ENCODE results near the gene HPN.
"Not testable (repeated sequence)": the region's sequence is repeated elsewhere in the genome, so short reads cannot be mapped to it uniquely, and the experiment has no call there.

HPN gene

DNA sequence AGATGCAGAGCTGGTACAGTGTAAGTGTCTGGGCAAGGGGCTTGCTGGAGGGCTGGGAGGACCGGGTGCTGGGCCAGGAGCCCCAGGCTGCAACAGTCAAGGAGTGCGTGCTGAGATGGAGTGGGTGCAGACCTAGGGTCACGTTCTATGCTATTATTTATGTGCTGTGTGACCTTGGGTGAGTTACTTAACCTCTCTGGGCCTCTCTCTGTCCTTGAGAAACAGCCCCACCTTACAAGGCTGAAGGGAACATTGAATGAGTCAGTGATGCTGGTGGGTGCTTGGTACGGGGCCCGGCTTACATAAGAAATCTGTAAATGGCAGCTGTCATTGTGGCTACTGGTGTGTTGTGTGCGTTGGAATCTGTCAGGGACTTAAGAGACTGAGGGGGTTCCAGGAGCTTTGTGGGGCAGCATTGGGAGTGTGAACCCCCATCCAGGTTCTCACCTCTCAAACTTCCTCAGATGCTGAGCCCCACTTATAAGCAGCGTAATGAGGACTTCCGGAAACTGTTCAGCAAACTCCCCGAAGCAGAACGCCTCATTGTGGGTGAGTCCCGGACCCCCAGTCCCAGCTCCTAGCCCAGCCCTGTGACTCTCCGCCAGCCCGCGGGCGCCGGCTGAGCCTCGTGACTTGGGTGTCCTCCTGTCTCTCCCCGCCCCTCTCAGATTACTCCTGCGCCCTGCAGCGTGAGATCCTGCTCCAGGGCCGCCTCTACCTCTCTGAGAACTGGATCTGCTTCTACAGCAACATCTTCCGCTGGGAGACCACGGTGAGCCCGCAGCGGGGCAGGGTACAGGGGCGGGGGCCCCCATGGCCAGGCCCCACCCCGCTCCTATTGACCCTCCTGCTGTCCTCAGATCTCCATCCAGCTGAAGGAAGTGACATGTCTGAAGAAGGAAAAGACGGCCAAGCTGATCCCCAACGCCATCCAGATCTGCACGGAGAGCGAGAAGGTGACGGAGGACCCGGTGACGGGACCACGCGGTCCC is 31.8 kb upstream of the HPN start:
- DNase-seq: no peak

DNA sequence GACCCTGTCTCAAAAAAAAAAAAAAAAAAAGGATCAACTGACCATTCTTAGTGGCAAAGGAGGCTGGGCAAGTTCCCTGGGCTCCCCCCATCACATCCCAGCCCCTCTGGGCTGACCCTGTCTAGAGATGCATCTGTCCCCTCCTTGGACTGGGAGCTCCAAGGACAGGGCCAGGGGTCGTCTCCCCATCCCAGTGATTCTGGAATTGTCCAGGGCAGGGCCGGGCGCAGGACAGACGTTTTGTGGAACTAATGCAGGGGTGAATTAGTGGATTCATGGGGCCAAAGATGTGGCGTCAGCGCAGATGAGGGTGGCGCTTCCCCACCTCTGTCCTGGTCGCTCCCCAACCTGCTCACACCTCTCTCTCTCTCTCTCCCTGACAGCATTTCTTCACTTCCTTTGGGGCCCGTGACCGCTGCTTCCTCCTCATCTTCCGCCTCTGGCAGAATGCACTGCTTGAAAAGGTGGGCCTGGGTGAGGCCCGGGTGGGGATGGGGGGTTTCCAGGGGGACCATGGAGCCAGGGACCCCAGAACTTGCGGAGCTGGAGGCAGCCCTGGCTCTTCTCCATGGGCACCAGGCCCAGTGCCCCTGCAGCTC is 30.3 kb upstream of the HPN start:
- no peak for DNase-seq

DNA sequence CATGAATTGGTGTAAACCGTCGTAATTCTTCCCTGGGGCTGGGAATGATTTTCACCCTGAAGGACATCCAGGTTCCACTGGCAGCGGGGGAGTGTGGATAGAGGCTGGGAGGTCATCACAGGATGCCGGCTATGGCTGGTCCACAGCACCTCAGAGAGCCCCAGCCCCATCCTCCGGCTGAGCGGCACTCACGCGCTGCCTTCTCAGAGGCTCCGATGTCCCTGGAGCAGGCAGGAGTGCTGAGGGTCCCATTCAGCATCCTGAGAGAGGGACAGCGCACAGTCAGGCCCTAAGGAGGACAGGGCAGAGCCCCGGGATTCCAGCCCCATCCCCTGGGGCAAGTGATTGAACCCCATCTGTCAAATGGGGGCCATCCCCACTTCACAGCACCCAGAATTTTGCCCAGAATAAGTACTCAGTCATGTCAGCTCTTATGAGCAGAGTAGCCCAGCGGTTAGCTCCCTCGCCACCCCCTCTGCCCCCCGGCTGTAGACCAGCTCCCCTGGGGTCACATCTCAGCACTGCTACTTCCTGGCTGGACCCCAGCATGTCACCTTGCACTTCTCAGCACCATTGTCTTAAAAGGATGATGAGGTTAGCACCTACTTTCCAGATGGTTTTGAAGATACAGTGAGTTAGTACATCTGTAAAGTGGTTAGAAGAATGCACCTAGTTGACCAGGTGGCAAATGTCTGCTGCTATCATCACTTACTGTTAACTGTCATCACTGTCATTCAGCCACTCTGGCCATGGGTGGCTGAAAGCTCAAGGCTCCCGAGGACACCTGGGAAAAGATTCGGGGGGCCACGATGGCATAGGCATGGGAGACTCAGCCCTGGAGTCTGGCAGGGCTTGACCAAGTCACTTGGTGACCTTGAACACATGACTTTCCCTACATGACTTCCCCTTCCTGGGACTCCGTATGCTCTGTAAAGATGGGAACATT is 29.5 kb upstream of the HPN start:
- DNase-seq: no peak

DNA sequence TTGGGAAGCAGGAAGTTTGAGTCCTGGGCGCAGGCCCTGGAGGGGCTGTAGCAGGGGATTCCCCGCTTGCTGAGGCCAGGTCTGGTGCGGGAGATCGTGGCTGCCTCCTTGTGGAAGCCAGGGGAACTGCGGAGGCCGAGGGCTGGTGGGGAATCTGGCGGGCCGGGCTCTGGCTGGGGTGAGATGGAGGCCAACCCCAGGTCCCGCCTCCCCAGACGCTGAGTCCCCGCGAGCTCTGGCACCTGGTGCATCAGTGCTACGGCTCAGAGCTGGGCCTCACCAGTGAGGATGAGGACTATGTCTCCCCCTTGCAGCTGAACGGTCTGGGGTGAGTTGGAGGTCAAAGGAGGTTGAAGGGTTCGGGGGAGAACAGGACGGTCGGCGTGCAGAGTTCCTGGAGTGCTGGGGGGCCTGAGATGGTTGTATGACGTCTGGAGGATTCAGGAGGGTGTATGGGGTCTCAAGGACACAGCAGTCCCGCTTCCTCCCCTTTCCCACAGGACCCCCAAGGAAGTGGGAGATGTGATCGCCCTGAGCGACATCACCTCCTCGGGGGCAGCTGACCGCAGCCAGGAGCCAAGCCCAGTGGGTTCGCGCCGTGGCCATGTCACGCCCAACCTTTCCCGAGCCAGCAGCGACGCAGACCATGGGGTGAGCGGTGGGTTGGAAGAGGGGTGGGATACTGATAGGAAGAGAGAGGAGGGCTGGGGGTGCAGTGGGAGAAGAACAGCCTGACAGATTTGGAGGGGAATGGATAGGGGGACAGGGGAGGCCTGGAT is 28.3 kb upstream of the HPN start:
- peak; percentile 44 for DNase-seq

DNA sequence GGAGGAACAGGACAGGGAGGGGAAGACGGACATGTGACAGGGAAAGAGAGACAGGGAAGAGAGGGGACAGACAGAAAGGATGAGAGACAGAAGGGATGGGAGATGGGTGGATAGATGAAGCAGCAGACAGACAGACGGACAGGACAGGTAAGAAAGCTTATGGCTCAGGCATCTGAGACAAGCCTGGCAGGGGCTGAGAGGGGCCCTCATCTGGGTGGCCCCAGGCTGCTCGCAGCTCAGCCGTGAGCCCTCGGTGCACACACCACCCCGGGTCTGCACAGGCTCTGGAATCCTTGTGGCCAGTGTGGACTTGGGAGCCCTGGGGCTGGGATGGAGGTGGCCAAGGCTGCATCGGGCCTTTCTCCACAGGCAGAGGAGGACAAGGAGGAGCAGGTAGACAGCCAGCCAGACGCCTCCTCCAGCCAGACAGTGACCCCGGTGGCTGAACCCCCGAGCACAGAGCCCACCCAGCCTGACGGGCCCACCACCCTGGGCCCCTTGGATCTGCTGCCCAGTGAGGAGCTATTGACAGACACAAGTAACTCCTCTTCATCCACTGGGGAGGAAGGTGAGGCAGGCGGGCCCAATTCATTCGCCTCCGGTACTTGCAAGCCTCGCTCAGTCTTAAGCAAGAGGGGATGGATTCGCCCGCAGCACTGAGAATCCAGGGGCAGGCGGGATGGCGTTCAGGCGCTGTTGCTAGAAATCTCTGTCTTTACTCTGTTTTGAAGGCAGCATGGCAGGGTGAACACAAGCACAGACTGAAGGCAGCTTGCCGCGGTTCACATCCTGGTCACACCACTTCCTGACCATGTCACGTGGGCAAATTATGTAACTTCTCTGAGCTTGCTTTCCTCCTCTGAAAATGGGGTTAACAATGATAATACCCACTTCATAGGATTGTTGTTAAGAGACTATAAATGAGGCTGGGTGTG is 27.4 kb upstream of the HPN start:
- DNase-seq: no peak

DNA sequence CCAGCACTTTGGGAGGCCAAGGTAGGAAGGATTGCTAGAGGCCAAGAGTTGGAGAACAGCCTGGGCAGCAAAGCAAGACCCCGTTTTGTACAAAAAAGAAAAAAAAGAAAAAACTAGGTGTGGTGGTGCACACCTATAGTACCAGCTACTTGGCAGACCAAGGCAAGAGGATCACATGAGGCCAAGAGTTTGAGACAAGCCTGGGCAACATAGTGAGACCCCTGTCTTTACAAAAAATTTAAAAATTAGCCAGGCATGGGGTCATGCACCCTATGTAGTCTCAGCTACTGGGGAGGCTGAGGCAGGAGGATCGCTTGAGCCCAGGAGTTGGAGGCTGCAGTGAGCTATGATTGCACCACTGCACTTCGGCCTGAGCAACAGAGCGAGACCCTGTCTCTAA is 26.7 kb upstream of the HPN start:
- not testable (repeated sequence) for DNase-seq

DNA sequence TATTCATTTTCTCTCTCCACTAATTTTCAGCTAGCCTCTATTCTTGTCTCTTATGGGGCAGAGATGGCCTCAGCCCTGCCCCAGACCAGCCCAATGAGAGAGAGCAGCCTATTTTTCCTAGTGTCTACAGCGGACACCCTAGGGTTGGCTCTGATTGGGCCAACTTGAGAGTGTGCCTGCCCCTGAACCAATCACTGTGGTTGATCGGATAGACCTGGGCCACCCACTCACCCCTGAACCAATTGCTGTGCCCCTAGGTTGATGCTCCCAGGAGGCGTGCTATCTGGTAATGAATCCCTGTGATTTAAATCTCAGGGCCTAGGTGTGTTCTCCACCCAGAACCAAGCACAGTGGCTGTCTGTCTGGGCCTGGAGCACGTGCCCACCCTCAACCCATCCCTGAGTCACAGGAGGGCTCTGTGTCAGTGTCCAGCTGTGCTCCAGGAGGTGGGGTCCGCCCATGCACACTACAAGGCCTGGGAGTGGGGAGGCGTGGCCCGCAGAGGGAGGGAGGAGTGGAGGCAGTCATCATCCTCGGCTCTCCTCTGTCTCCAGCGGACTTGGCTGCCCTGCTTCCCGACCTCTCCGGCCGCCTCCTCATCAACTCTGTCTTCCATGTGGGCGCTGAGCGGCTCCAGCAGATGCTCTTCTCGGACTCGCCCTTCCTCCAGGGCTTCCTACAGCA is 26.1 kb upstream of the HPN start:
- no peak for DNase-seq

DNA sequence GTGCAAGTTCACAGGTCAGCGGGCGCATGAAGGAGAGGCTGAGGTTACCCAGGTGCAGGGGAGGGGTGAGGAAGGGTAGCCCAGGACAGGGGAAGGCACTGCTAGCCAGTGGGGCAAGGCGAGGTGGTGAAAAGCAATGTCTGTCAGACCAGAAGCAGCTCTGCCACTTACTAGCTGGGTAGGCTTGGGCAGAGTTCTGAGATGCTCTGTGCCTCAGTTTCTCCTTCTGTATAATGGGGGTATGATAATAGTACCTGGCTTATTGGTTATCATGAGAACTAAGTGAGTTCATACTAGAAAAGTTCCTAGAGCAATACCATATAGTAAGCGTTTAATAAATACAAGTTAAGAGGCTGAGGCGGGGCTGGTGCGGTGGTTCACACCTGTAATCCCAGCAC is 25.6 kb upstream of the HPN start:
- no peak for DNase-seq

DNA sequence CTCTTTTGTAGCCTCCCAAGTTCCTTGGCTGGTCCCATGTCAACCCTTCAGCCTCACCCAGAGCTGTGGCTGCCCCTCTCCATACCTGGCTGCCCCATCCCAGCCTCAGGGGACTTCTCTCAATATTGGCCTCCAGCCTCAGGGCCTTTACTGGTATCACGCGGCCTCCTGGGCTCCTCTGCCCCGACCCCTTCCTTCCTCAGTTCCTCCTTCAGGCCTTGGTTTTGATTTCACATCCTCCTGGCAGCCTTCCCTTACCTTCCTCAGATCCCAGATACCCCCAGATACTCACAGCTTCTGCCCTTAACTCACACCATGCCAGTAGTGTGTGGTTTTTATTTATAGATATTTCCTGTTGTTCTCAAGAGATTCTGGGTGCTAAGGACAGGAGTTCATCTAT is 24.0 kb upstream of the HPN start:
- DNase-seq: no peak

DNA sequence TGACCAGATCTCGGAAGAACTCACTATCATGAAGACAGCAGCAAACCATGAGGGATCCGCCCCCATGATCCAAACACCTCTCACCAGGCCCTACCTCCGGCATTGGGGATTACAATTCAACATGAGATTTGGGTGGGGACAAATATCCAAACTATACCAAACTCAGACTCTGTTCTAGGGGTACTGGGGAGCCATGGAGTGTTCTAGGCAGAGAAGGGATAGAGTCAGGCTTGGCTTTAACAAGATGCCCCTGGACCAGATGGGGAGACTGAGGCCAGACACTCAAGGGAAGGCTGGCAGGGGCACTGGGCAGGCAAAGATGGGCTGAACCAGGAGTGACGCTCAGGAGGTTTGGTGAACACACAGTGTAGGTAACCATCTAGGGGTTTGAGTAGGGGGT is 23.1 kb upstream of the HPN start:
- DNase-seq: no peak

DNA sequence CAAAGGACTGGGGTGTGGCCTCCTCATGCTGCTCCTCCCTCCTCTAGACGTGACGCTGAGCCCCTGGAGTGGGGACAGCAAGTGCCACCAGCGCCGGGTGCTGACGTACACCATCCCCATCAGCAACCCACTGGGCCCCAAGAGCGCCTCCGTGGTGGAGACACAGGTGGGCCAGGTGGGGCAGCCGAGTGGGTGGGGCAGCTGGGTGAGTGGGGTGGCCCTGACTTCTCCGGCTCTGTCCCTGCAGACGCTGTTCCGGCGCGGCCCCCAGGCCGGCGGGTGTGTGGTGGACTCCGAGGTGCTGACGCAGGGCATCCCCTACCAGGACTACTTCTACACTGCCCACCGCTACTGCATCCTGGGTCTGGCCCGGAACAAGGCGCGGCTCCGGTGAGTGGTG is 22.4 kb upstream of the HPN start:
- no peak for DNase-seq

DNA sequence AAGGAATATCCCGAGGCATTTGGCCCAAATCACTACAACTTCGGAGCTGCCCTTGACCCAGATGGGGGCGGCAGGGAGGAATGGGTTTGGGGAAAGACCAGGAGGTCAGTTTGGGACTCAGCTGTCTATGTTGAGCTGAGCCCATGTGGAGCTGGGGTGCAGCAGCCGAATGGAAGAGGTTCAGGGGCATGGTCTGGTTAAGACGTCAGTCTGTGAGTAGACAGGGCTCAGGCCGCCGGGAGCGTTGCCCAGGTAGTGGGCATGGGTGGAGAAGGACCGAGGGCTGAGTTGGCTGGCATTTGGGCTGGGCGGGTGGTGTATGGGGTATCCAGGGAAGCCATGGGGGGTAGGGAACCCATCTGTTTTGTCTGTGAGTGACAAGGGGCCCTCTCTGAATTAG is 20.5 kb upstream of the HPN start:
- no peak for DNase-seq

DNA sequence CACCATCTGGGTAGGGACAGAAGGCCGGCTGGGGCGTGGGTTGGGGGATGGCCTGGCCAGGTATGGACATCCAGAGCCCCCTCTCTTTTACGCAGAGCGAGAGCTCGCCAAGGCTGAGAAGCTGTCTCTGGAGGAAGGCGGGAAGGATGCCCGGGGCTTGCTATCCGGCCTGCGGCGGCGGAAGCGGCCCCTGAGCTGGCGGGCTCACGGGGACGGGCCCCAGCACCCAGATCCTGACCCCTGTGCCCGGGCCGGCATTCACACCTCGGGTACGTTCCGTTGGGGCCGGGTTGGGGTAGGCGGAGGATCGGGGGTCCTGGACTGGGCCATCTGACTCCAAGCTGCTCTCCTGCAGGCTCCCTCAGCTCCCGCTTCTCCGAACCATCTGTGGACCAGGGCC is 19.9 kb upstream of the HPN start:
- DNase-seq: no peak

DNA sequence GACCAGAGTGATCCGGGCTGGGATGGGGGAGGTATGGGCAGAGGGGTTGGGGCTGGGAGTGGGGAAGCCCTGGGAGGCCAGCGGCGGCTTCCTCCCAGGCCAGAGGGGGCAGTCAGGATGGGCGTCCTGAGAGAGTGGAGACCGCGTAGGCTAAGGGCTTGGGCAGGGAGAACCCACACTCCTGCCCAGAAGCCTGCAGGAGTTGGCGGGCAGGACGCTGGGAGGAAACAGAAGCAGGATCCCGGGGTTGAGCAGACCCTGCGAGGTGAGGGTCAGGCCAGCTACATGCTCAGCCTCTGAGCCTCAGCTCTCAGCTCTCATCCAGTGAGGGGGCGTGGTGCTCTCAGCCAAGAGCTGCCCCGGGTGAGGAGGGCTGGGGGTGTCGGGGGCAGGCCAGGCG is 19.1 kb upstream of the HPN start:
- no peak for DNase-seq

DNA sequence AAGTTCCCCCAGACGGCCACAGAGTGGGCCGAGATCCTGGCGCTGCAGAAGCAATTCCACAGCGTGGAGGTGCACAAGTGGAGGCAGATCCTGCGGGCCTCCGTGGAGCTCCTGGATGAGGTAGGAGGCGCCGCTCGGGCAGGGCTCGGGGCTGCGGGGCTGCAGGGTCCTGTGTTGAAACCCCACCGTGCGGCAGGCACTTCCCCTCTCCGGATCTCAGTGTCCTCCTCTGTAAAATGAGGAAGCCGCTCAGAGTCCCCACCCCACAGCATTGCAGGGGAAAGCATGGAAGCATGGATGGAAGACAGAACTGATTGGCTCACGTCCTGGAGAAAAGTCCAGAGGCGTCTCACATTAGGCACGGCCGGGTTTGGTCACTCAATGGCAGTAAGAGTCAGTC is 18.1 kb upstream of the HPN start:
- no peak for DNase-seq

DNA sequence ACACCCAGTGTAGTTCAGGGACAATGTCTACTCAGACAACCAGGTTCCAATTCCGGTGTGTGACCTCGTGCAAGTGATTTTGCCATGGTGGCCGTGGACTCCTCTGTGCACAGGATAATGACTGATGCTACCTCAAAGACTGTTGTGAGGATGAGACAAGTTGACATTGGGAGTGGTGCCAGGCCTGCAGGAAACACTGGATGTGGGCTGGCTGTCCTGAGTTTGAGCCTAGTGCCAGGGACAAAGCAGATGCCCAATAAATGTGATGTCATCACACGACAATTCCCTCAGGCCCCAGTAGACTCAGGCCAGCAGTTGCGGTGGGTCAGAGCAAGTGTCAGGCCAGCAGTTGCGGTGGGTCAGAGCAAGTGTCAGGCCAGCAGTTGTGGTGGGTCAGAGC is 17.4 kb upstream of the HPN start:
- DNase-seq: no peak

DNA sequence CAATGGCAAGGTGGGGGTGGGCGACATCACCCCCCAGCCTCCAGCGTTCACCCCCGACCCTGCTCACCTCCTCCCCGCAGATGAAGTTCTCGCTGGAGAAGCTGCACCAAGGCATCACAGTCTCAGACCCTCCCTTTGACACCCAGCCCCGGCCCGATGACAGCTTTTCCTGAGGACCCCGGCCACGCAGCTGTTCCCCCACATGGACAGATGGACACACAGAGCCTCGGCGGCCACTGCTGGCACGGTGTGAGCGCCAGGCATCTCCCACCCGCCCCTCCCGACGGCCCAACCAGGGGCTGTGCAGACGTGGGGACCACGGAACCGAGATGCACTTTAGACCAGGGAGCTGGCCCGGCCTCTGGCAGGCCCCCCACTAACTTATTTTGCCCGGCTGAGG is 15.6 kb upstream of the HPN start:
- DNase-seq: no peak

DNA sequence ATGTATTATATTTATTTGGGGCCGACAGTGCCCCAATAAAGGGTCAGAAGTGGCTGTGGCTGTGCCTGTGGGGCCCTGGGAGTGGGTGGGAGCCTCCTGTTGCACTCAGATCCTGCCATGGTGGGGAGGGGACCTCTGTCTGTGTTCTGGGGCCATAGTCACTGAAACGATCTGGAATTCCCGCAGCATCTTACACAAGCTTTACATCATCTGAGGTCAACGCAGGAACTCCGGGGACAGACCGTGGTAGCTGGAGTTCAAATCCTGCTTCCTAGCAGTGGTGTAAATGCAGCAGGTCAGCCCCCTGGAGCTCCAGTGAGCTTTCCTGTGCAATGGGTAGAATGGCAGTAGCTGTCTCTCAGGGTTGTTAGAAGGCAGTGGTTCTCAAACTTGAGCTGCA is 15.1 kb upstream of the HPN start:
- DNase-seq: no peak

DNA sequence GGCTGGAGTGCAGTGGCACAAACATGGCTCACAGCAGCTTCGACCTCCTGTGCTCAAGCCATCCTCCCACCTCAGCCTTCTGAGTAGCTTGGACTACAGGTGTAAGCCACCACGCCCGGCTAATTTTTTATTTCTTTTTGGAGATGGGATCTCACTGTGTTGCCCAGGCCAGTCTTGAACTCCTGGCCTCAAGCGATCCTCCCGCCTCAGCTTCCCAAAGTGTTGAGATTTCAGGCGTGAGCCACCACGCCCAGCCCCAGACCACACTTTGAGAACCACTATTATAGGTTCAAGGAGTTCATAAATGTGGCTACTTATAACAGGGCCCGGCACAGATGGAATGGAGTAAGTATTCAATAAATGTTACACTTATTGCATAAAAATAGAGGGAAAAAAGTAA is 14.5 kb upstream of the HPN start:
- no peak for DNase-seq

DNA sequence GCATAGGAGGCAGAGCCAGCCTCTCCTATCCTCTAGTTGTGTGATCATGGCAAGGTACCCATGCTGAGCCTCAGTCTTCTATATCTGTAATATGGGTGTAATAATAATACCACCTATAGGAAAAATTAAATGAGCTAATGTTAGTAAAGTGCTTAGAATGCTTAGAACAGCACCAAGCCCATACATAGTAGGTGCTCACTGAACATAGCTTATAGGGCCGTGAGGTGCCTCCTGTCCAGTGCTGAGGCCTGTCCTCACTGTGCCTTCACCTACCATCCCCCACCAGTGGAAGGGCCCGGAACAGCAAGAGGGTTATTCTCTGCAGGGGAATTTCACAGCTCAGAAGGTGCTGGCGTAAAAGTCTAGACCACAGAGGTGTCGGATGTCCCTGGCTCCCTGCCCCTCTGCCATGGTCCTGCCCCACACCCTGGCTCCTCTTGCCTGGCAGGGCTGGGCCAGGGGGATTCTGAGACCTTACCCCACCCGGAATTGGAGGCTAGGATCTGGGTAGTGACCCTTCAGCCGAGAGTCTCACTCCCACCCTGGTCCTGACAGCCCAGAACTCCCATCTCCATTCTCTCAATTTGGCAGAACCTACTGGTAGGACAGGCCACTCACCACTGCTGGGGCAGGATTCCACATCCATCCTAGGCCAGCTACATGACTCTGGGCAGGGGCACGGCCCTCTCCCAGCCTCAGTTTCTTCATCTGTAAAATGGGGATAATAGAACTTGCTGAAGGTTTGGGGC is 13.5 kb upstream of the HPN start:
- no peak for DNase-seq

Measured in NCI-H1694 (cell line).